Fibroblast of villous mesenchyme (primary cell): ENCODE results near the gene ROBO2. TPM values are rescaled to one million over a fixed set of nuclear protein-coding genes. Genes with fewer than 3 reads are reported as not detected.

ENCODE experiments used
- DNase-seq: peaks from one replicate; pipeline ENCODE4 v3.0.0-alpha.2; 2010; ENCODE audit warnings: low read depth
- H3K4me3 ChIP-seq: 2 replicates; pipeline ENCODE4 v1.5.1; 2011; ENCODE audit warnings: low read depth, mild to moderate bottlenecking, low read length
- total RNA-seq: library from RNA; depleted of rRNA; stranded (reverse); fragments of >200 nt; gene quantifications from 2 replicates; pipeline ENCODE4 v1.2.3, GENCODE V29; 2012
- TF ChIP-seq, protein P1 (sequence below): IDR thresholded peaks from 2 replicates; pipeline ENCODE4 v1.5.1; 2012; ENCODE audit warnings: low read depth, mild to moderate bottlenecking, low read length; ENCODE audit not compliant: insufficient read depth

Gene ROBO2
- total RNA-seq, 1 donor = 3.0 TPM

DNA sequence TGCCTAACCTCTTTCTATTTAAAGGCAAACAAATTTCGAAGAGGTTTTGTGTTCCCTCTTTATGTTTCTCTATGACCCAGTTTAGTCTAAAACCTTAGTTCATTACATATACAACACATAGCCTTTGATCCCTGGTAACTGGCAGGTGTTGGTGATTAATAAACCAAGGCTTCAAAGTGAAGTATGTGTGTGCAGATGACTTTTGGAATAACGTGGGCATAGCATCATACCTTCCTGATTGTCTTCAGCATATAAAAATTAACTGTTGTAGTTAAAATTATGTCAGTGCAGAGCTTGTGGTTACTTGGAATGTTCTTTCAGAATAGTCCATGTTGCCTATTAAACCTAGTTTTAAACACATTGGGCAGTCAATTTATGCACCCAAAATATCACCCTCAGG, 608.3 kb downstream of the ROBO2 start:
- TF ChIP-seq, protein P1, sequence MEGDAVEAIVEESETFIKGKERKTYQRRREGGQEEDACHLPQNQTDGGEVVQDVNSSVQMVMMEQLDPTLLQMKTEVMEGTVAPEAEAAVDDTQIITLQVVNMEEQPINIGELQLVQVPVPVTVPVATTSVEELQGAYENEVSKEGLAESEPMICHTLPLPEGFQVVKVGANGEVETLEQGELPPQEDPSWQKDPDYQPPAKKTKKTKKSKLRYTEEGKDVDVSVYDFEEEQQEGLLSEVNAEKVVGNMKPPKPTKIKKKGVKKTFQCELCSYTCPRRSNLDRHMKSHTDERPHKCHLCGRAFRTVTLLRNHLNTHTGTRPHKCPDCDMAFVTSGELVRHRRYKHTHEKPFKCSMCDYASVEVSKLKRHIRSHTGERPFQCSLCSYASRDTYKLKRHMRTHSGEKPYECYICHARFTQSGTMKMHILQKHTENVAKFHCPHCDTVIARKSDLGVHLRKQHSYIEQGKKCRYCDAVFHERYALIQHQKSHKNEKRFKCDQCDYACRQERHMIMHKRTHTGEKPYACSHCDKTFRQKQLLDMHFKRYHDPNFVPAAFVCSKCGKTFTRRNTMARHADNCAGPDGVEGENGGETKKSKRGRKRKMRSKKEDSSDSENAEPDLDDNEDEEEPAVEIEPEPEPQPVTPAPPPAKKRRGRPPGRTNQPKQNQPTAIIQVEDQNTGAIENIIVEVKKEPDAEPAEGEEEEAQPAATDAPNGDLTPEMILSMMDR = no peak
- H3K4me3 ChIP-seq = no peak overlapping the region
- no peak for DNase-seq

DNA sequence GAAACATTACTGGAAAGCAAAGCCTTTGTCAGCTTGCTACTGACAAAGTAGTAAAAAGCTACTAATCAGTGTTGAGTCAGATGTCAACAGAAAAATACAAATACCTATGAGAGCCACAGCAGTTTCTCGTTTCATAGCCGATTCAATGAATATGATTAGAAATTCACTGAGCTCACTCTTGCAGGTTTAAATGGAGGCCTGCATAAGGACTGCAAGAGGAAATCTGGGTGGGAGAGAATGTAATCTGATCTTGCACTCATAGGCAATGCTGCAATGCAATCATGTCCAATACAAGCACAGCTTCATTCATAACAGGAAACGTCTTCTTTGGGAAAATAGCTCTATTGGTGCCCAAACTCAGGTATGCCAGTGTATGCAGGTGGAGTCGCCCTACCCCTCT, 608.8 kb downstream of the ROBO2 start:
- TF ChIP-seq, protein P1 = no peak
- no peak overlapping the region for H3K4me3 ChIP-seq
- DNase-seq = no peak

DNA sequence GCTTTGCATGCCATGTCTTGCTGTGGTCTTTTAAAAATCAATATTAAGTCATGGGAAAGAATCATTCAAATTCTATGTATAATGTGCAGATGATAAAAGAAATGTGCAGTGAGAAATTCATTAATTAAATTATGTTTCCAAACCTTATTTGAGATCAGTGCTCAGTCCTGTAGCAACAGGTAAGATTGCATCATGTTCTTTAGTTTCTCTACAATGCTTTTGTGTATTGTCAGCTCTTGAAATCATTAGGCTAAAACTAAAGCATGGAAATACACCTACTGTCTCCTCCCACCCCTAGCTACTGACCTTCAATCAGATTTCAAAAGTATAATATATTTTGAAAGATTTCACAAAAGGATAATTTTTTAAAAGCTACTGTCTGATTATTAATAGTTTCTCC, 612.7 kb downstream of the ROBO2 start:
- no peak for DNase-seq
- TF ChIP-seq, protein P1 = no peak
- no peak overlapping the region for H3K4me3 ChIP-seq

DNA sequence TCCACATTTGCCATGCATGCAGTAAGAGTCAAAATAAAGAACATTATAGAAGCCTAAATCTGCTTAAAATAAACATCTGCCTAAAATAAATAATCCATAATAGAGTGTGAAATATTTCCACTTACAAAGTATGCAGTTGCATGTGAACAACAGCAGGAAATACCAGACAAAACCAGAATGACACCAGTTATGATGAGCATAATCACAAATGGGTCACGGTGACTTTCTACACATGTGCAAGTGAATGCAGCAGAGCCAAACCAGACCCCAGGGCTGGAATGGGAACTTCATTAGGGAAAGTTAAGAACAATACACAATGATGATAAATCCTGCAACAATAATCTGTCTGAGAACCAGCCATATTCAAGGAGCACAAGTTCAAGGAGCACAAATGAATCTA, 615.5 kb downstream of the ROBO2 start:
- DNase-seq = no peak

DNA sequence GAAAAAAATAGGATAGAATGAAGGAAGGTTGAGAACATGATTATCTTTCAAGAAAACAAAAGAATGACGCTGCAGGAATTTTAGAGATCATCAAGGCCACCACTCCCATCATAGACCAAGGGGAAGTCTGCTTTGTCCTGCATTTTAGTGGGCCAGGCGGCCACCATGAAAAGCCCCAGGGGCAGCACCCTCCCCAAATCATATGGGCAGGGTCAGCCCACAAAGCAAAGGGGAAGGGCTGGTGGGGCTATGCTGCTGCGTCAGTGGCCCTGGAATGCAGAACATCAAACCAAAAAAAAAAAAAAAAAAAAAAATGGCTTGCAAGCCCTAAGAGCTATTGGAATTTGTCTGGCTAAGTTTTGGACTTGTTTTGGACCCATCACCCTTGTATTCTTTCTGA, 620.8 kb downstream of the ROBO2 start:
- TF ChIP-seq, protein P1 = no peak
- no peak for DNase-seq

More for the DNA sequence above, 615.5 kb downstream of the ROBO2 start:
- no peak overlapping the region for H3K4me3 ChIP-seq
- TF ChIP-seq, protein P1 = no peak

DNA sequence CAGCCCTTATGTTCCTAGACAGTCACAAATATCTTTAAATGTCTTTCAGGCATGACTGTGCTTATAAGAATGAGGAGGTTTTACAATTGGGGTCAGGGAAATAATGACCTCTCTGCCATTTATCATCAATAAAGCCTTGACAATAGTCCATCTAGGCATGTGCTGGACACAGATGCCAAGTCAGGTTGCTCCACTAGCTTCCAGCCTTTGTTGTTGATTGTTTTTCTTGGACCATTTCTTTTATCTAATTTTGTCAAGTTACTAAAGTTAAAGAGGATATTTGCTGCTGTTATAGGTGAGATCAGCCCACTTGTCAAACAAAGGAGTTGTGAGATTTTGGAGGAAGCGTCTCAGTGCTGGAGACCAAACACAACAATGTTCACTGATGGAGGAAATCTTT, 628.0 kb downstream of the ROBO2 start:
- TF ChIP-seq, protein P1 = no peak
- no peak overlapping the region for H3K4me3 ChIP-seq
- no peak for DNase-seq

More for the DNA sequence above, 620.8 kb downstream of the ROBO2 start:
- H3K4me3 ChIP-seq = no peak overlapping the region

DNA sequence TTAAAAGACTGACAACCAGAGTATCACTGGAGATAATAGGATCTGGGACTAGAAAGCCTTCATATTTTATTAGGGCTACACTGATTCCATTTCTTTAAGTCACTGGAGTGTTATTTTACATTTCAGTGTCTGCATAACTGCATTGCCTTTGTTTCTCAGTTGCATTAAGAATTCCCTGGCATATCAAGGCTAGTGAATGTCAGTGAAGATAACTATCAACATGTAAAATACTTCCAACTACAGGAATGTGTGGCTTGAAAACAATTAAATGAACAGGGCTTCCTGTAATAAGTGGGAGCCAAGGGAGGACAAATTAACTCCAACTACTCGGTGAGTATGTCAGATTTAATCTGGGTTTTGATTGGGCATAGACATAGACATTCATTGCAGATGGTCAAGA, 628.5 kb downstream of the ROBO2 start:
- TF ChIP-seq, protein P1 = no peak
- DNase-seq = no peak
- H3K4me3 ChIP-seq = no peak overlapping the region
